ENCODE measurements around the gene TRIM68.

- TF ChIP-seq CTCF (conservative IDR thresholded peaks at IDR 0.05; ENCODE audit: low read length) (no peak), EZH2phosphoT487 (IDR thresholded peaks at IDR 0.05; ENCODE audit: borderline replicate concordance) (no peak)
Measured at GRCh38 chr11:4641501-4641900, 33.5 kb upstream of the TRIM68 start.

Measured in Loucy (cell line).